22Rv1 (cell line): ENCODE data around the gene PARD6G.

Experiments used
- ZFX ChIP-seq: fragments of 450-650 bp; IDR thresholded peaks from 2 replicates; pipeline ENCODE4 v1.6.1; 2017; ENCODE audit warnings: antibody characterized with exemption, borderline replicate concordance
- TF ChIP-seq, protein P1 (sequence below): fragments of 450-650 bp; IDR thresholded peaks from 2 replicates; pipeline ENCODE4 v1.5.1; 2017; ENCODE audit warnings: mild to moderate bottlenecking

DNA sequence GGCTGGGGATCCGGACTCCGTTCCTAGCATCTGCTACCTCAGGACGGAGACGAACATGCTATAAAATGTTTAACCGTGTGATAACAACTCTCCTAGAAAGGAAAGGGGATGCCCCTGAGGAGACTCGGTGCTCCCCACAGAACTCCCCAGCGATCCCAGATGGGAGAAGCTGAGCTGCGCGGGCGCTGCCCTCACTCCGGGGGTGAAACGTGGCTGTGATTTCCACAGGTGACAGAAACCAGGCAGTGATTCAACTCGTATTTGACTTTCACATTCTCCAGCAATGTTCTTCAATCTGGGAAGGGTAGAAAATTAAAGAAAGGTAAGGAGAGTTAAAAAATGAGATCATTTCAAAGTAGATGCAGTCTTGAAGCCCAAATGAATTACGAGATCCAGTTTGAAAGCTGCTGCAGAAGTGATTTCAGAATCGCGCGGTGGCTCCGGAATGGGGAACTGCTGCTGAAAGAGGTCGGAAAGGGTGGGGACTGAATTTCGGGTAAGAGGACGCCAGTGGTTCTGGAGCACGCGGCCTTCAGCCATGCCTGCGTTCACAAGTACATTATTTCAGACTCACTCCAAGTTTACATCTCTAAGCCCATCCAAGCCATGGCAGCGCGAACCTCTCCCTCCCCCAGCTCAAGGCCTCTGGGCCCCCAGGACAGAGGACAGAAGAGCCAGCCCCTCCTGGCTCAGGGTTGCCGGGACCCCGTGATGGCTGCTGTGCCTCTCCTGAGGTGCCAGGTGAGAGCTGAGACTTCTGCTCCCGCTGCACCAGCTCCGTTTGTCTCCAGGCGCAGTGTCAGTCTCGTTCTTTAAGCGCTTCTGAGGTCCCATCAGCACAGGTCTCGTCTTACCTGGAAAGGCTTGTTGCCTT lies 98.8 kb downstream of the PARD6G start:
- TF ChIP-seq, protein P1, sequence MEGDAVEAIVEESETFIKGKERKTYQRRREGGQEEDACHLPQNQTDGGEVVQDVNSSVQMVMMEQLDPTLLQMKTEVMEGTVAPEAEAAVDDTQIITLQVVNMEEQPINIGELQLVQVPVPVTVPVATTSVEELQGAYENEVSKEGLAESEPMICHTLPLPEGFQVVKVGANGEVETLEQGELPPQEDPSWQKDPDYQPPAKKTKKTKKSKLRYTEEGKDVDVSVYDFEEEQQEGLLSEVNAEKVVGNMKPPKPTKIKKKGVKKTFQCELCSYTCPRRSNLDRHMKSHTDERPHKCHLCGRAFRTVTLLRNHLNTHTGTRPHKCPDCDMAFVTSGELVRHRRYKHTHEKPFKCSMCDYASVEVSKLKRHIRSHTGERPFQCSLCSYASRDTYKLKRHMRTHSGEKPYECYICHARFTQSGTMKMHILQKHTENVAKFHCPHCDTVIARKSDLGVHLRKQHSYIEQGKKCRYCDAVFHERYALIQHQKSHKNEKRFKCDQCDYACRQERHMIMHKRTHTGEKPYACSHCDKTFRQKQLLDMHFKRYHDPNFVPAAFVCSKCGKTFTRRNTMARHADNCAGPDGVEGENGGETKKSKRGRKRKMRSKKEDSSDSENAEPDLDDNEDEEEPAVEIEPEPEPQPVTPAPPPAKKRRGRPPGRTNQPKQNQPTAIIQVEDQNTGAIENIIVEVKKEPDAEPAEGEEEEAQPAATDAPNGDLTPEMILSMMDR = no peak
- TF ChIP-seq ZFX = no peak
